Jurkat, Clone E6-1 (cell line): ENCODE measurements around the gene L1CAM.

ENCODE experiments used
- DNase-seq: peaks from one replicate; pipeline ENCODE4 v3.0.0-alpha.2; 2011; ENCODE audit warnings: low read depth, low spot score
- H3K4me3 ChIP-seq: 2 replicates; pipeline ENCODE4 v1.5.1; 2011; ENCODE audit warnings: mild to moderate bottlenecking, low read length, control low read depth, moderate library complexity

L1CAM gene

GRCh38 chrX:153880440-153880815 lies 5.5 kb downstream of the L1CAM start:
- no peak overlapping the region for H3K4me3 ChIP-seq
- no peak for DNase-seq

- no peak for DNase-seq
- H3K4me3 ChIP-seq: no peak overlapping the region
Measured at GRCh38 chrX:153879741-153880439, 6.1 kb downstream of the L1CAM start.

- DNase-seq: no peak
- no peak overlapping the region for H3K4me3 ChIP-seq
Measured at GRCh38 chrX:153878969-153879653, 6.9 kb downstream of the L1CAM start.

GRCh38 chrX:153878345-153878744 lies 7.6 kb downstream of the L1CAM start:
- DNase-seq: no peak
- no peak overlapping the region for H3K4me3 ChIP-seq

- peak; percentile 51 for DNase-seq
- no peak overlapping the region for H3K4me3 ChIP-seq
Measured at GRCh38 chrX:153877571-153878261, 8.3 kb downstream of the L1CAM start.

- no peak overlapping the region for H3K4me3 ChIP-seq
- DNase-seq: no peak
Measured at GRCh38 chrX:153876112-153876491, 9.9 kb downstream of the L1CAM start.

- DNase-seq: peak; percentile 14
- H3K4me3 ChIP-seq: no peak overlapping the region
Measured at GRCh38 chrX:153875391-153876111, 10.4 kb downstream of the L1CAM start.

GRCh38 chrX:153874366-153875125 lies 11.4 kb downstream of the L1CAM start:
- H3K4me3 ChIP-seq: no peak overlapping the region
- DNase-seq: no peak

- H3K4me3 ChIP-seq: no peak overlapping the region
- no peak for DNase-seq
Measured at GRCh38 chrX:153874085-153874365, 11.9 kb downstream of the L1CAM start.

- H3K4me3 ChIP-seq: no peak overlapping the region
- DNase-seq: no peak
Measured at GRCh38 chrX:153873282-153874084, 12.5 kb downstream of the L1CAM start.

- no peak for DNase-seq
- H3K4me3 ChIP-seq: no peak overlapping the region
Measured at GRCh38 chrX:153871946-153872878, 13.8 kb downstream of the L1CAM start.

- no peak for DNase-seq
- no peak overlapping the region for H3K4me3 ChIP-seq
Measured at GRCh38 chrX:153871451-153871850, 14.5 kb downstream of the L1CAM start.

- DNase-seq: no peak
- H3K4me3 ChIP-seq: no peak overlapping the region
Measured at GRCh38 chrX:153870791-153871360, 15.1 kb downstream of the L1CAM start.

GRCh38 chrX:153870288-153870690 lies 15.7 kb downstream of the L1CAM start:
- DNase-seq: no peak
- no peak overlapping the region for H3K4me3 ChIP-seq

GRCh38 chrX:153869473-153870287 lies 16.3 kb downstream of the L1CAM start:
- DNase-seq: no peak
- H3K4me3 ChIP-seq: no peak overlapping the region
